ENCODE data around the gene PRDM15. TPM values are rescaled to one million over a fixed set of nuclear protein-coding genes. Genes with fewer than 3 reads are reported as not detected.
A peak's percentile ranks its signal among the peaks of the same experiment; 100 is the strongest.

The PRDM15 gene
- total RNA-seq, 4 donors from 2014 or later, result 4.7 to 12.3 (median 7.3) TPM

DNA sequence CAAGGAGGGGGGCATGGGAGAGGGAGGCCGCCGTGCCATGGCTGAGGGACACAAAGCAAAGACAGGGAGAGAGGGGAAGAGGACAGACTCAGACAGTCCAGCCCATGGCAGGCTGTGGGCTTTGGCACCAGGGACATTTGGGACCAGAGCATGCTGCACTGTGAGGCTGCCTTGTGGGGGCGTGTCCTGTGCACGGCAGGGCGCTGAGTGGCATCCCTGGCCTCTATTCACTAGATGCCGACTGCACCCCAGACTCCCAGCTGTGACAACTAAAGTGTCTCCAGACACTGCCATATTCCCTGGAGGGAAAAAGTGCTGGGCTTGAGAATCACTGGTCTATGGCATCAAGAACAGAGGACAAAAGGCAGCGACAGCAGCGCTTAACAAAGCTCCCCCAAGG is 18.6 kb upstream of the PRDM15 start:
- H3K9me3 ChIP-seq, result no peaks in the 10 kb centered on the region
- H3K27me3 ChIP-seq, result no peaks in the 10 kb centered on the region
- H3K4me1 ChIP-seq, result peaks cover 10 to 11% of the 10 kb centered on the region in 2 donors
- 86 to 92% methylated on average over 8 of the region's 8 CpGs for WGBS, 2 donors
- H3K27ac ChIP-seq, result no peak overlapping the region
- H3K36me3 ChIP-seq, result peaks cover 0 to 8% of the 10 kb centered on the region in 2 donors
- TF ChIP-seq POLR2A (IDR thresholded peaks at IDR 0.05) (no peak), CTCF (IDR thresholded peaks at IDR 0.05) (no peak)
- H3K4me3 ChIP-seq (replicated peaks in 1 of 3), result no peak overlapping the region
- intact Hi-C loops (cut with DNase I), result no loop called here
- no peak for DNase-seq

- H3K4me1 ChIP-seq, result peaks cover 10 to 11% of the 10 kb centered on the region in 2 donors
- no peak for DNase-seq
- no peaks in the 10 kb centered on the region for H3K27me3 ChIP-seq
- no peaks in the 10 kb centered on the region for H3K9me3 ChIP-seq
- intact Hi-C loops (cut with DNase I), result no loop called here
- H3K36me3 ChIP-seq, result peaks cover 0 to 8% of the 10 kb centered on the region in 2 donors
- 85 to 90% methylated on average over 11 of the region's 11 CpGs for WGBS, 2 donors
- no peak overlapping the region for H3K4me3 ChIP-seq (replicated peaks in 1 of 3)
- no peak for TF ChIP-seq CTCF (IDR thresholded peaks at IDR 0.05)
- TF ChIP-seq POLR2A (IDR thresholded peaks at IDR 0.05), result no peak
- H3K27ac ChIP-seq, result no peak overlapping the region
Observed at GRCh38 chr21:41897047-41897669, 18.0 kb upstream of the PRDM15 start.

GRCh38 chr21:41895643-41896493 is 16.7 kb upstream of the PRDM15 start:
- peak overlapping the region in 2 of 3 donors; percentile 27 to 60 for H3K27ac ChIP-seq
- peaks cover 10 to 11% of the 10 kb centered on the region in 2 donors for H3K4me1 ChIP-seq
- H3K36me3 ChIP-seq, result peaks cover 0 to under 1% of the 10 kb centered on the region in 2 donors
- TF ChIP-seq CTCF (IDR thresholded peaks at IDR 0.05) (no peak), POLR2A (IDR thresholded peaks at IDR 0.05) (peak in 1 of 2 donors; percentile 37)
- peak; percentile 68 to 74 for DNase-seq
- intact Hi-C loops (cut with DNase I), result no loop called here
- H3K4me3 ChIP-seq (replicated peaks in 1 of 3), result no peak overlapping the region
- no peaks in the 10 kb centered on the region for H3K9me3 ChIP-seq
- no peaks in the 10 kb centered on the region for H3K27me3 ChIP-seq
- 34 to 38% methylated on average over 22 of the region's 22 CpGs for WGBS, 2 donors

DNA sequence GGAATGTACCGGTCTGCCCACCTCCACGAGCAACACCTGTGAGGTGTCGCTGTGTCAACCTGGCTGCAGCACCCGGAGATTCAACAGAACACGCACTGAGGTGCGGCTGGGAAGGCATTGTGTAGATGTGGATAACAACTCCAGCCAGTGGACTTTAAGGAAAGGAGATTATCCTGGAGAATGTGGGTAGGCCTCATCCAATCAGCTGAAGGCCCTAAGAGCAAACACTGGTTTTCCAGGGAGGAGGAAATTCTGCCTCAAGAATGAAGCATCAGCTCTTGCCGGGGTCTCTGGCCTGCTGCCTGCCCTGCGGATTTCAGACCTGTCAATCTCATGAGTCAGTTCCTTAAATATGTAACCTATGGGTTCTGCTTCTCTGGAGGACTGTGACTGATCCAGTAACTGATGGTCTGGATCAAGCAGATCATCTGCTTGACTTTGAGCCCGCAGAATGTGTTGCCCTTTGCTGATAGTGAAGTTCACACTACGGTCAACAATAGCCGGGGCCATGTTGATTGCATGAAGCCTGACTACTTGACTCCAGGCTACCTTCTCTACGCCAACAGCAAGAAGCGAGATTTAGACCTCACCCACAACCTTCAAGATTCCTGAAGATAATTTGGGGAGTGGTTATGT is 15.9 kb upstream of the PRDM15 start:
- intact Hi-C loops (cut with DNase I), result no loop called here
- TF ChIP-seq CTCF (IDR thresholded peaks at IDR 0.05) (no peak), POLR2A (IDR thresholded peaks at IDR 0.05) (no peak)
- no peak for DNase-seq
- peak overlapping the region in 1 of 3 donors; percentile 27 for H3K27ac ChIP-seq
- H3K36me3 ChIP-seq, result no peaks in the 10 kb centered on the region
- no peak overlapping the region for H3K4me3 ChIP-seq (replicated peaks in 1 of 3)
- WGBS, 2 donors, result 83 to 86% methylated on average over 13 of the region's 13 CpGs
- no peaks in the 10 kb centered on the region for H3K9me3 ChIP-seq
- H3K4me1 ChIP-seq, result peaks cover 10 to 11% of the 10 kb centered on the region in 2 donors
- H3K27me3 ChIP-seq, result no peaks in the 10 kb centered on the region

Data from thyroid gland (tissue), 4 donors.